ENCODE measurements around the gene LIAS. TPM values are rescaled to one million over a fixed set of nuclear protein-coding genes. Genes with fewer than 3 reads are reported as not detected.

The LIAS gene
- total and polyA plus RNA-seq, 2 of the 13 experiments (the other 11 are each of a cell fraction or from before 2014, with no cell fraction given) = 16.0 to 16.6 TPM

DNA sequence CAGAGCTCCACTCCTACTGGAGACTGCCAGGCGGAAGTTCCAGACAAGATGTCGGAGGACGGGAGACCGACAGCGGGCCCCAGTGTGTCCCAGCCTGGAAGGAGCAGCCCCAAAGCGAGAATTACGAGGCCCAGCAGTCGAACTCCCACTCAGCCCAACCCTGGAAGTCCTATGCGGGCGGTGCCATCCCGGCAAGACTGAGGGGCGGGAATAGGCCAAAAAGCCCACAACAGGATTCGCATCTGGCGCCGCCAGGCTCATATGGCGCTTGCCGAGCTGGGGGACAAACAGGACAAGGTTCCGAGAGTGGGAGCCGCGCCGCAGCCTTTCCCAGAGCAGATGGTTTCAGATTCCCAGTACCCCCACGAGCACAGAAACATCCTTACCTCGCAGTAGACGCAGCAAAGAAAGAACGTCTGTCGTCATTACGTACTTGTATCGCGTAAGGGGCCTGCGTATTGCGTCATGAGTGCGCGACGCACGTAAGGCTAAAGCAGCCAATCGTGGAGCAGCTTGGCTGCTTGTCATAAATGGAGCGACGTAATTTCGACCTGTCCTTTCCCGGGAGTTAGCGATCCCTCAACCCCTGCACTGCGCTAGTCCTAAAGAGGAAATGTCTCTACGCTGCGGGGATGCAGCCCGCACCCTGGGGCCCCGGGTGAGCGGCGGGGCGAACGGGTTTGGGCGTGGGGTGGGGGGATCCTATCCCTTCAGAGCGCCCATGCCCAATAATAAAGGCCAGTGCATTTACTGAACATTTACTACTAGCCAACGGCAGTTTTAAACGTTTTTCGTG, at the start of gene LIAS, which contains the start of gene RPL9 (continued):
- no peak for TF ChIP-seq NFIB (CRISPR knock-in tag; IDR thresholded peaks at IDR 0.05; ENCODE audit: borderline replicate concordance)
- TF ChIP-seq ZNF160 (CRISPR knock-in tag; IDR thresholded peaks at IDR 0.05) = peak; percentile 81
- TF ChIP-seq STAT5B (CRISPR knock-in tag; IDR thresholded peaks at IDR 0.05) = no peak
- TF ChIP-seq FOXA3 (CRISPR knock-in tag; IDR thresholded peaks at IDR 0.05) = peak; percentile 76
- TF ChIP-seq ATM (IDR thresholded peaks at IDR 0.05; ENCODE audit: borderline replicate concordance) = no peak
- TF ChIP-seq, protein P1, sequence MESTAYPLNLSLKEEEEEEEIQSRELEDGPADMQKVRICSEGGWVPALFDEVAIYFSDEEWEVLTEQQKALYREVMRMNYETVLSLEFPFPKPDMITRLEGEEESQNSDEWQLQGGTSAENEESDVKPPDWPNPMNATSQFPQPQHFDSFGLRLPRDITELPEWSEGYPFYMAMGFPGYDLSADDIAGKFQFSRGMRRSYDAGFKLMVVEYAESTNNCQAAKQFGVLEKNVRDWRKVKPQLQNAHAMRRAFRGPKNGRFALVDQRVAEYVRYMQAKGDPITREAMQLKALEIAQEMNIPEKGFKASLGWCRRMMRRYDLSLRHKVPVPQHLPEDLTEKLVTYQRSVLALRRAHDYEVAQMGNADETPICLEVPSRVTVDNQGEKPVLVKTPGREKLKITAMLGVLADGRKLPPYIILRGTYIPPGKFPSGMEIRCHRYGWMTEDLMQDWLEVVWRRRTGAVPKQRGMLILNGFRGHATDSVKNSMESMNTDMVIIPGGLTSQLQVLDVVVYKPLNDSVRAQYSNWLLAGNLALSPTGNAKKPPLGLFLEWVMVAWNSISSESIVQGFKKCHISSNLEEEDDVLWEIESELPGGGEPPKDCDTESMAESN (CRISPR knock-in tag; conservative IDR thresholded peaks at IDR 0.05) = peak; percentile 58; the same call in 1 of the 2 replicates
- TF ChIP-seq HNRNPL (IDR thresholded peaks at IDR 0.05; ENCODE audit: low read depth, low read length) = peak; percentile 86
- TF ChIP-seq ZNF432 (CRISPR knock-in tag; IDR thresholded peaks at IDR 0.05; ENCODE audit: borderline replicate concordance) = no peak
- no peak for TF ChIP-seq NFE2L1 (CRISPR knock-in tag; IDR thresholded peaks at IDR 0.05; ENCODE audit: borderline replicate concordance)
- TF ChIP-seq, protein P2, sequence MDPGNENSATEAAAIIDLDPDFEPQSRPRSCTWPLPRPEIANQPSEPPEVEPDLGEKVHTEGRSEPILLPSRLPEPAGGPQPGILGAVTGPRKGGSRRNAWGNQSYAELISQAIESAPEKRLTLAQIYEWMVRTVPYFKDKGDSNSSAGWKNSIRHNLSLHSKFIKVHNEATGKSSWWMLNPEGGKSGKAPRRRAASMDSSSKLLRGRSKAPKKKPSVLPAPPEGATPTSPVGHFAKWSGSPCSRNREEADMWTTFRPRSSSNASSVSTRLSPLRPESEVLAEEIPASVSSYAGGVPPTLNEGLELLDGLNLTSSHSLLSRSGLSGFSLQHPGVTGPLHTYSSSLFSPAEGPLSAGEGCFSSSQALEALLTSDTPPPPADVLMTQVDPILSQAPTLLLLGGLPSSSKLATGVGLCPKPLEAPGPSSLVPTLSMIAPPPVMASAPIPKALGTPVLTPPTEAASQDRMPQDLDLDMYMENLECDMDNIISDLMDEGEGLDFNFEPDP (CRISPR knock-in tag; conservative IDR thresholded peaks at IDR 0.05) = no peak
- peak; percentile 71; the same call in 1 of the 2 replicates for TF ChIP-seq RFX5 (IDR thresholded peaks at IDR 0.05; ENCODE audit: low read depth, low read length)
- TF ChIP-seq NKX3-1 (CRISPR knock-in tag; IDR thresholded peaks at IDR 0.05) = peak; percentile 91; the same call in 1 of the 2 replicates
- 0 out of 2 replicates have a peak, but pooled peaks have one; percentile 37 for TF ChIP-seq PITX1 (CRISPR knock-in tag; IDR thresholded peaks at IDR 0.05)
- TF ChIP-seq ZNF670 (CRISPR knock-in tag; IDR thresholded peaks at IDR 0.05; ENCODE audit: borderline replicate concordance) = no peak; the same call in 1 of the 2 replicates
- TF ChIP-seq RFX3 (CRISPR knock-in tag; IDR thresholded peaks at IDR 0.05) = no peak
- TF ChIP-seq ZNF576 (CRISPR knock-in tag; IDR thresholded peaks at IDR 0.05) = 0 out of 2 replicates have a peak, but pooled peaks have one; percentile 4
- peak; percentile 77; the same call in 1 of the 2 replicates for TF ChIP-seq ZNF292 (CRISPR knock-in tag; IDR thresholded peaks at IDR 0.05; ENCODE audit: borderline replicate concordance, low read depth)
- peak; percentile 20; the same call in 1 of the 2 replicates for TF ChIP-seq ZNF556 (CRISPR knock-in tag; IDR thresholded peaks at IDR 0.05; ENCODE audit: borderline replicate concordance)
- TF ChIP-seq ISL2 (CRISPR knock-in tag; IDR thresholded peaks at IDR 0.05) = peak; percentile 75
- TF ChIP-seq ZSCAN30 (CRISPR knock-in tag; IDR thresholded peaks at IDR 0.05) = 0 out of 2 replicates have a peak, but pooled peaks have one; percentile 15
- peak; percentile 88 for TF ChIP-seq ZNF772 (CRISPR knock-in tag; IDR thresholded peaks at IDR 0.05)
- TF ChIP-seq RARA (CRISPR knock-in tag; IDR thresholded peaks at IDR 0.05) = no peak
- TF ChIP-seq, protein P3, sequence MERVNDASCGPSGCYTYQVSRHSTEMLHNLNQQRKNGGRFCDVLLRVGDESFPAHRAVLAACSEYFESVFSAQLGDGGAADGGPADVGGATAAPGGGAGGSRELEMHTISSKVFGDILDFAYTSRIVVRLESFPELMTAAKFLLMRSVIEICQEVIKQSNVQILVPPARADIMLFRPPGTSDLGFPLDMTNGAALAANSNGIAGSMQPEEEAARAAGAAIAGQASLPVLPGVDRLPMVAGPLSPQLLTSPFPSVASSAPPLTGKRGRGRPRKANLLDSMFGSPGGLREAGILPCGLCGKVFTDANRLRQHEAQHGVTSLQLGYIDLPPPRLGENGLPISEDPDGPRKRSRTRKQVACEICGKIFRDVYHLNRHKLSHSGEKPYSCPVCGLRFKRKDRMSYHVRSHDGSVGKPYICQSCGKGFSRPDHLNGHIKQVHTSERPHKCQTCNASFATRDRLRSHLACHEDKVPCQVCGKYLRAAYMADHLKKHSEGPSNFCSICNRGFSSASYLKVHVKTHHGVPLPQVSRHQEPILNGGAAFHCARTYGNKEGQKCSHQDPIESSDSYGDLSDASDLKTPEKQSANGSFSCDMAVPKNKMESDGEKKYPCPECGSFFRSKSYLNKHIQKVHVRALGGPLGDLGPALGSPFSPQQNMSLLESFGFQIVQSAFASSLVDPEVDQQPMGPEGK (CRISPR knock-in tag; IDR thresholded peaks at IDR 0.05) = peak; percentile 11; the same call in 1 of the 2 replicates
- no peak for TF ChIP-seq ETV5 (CRISPR knock-in tag; IDR thresholded peaks at IDR 0.05; ENCODE audit: borderline replicate concordance)
- no peak for TF ChIP-seq SYNCRIP (IDR thresholded peaks at IDR 0.05; ENCODE audit: insufficient read depth, low read depth, low read length)

All from HepG2 (cell line).